GM21737 (cell line): ENCODE data around the gene JAZF1.

Experiments
- ATAC-seq: cut with Tn5 transposase; IDR thresholded peaks from one replicate; pipeline ENCODE4 v1.9.1; 2021; ENCODE audit warnings: mild to moderate bottlenecking, moderate library complexity; ENCODE audit not compliant: unreplicated experiment

JAZF1 gene

DNA sequence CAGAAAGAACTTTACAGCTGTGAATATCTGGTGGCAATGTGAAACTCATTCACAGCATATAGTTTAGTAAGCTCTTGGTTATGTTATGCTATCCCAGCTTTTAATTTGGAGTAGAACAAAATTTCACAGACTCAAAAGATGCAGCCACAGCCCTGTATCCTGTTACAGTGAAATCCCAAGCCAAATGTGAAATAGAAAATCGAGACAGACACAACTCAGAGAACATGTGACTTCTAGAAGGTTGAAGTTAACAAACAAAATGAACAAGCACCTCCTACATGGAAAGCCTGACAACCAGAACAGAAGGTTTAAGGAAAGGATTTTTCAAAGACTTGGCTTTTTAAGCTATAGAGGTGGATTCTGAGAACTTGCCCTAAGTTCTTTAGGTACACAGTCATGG is 39.6 kb downstream of the JAZF1 start:
- no peak for ATAC-seq

DNA sequence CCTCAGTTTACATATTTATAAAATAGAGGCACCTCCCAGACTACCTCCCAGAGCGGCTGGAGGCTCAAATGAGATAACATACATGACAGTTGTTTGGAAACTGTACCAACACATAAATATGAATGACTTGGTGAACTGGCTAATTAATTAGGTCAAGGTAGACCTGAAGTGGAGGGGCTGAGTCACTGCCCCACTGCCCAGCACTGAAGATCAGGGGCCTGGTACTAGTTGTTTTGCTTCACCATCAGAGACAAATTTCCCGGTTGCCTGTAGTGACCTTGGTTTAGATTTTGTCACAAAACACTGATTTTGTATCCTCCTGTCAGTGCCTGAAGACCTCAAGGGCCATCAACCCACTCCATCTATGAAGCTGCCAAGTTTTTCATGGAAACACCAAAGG is 41.8 kb downstream of the JAZF1 start:
- no peak for ATAC-seq

DNA sequence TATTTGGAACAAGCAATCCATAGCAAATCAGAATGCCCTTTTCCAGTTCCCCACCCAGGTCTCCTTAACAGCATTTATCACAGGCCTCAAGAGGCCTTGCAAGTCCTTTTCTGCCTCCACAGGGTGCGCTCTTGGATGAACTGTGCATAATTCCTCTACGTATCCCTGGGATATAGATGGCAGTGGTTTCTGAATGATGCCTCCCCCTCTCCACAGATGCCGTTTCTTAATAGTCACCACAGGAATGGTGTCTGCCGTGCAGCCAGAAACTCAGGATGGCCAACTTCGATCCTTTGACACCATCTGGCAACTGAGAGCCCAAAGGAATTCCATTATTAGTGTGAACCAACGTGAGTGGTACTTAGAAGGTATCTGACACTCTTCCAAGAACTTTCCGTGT is 43.1 kb downstream of the JAZF1 start:
- no peak for ATAC-seq

DNA sequence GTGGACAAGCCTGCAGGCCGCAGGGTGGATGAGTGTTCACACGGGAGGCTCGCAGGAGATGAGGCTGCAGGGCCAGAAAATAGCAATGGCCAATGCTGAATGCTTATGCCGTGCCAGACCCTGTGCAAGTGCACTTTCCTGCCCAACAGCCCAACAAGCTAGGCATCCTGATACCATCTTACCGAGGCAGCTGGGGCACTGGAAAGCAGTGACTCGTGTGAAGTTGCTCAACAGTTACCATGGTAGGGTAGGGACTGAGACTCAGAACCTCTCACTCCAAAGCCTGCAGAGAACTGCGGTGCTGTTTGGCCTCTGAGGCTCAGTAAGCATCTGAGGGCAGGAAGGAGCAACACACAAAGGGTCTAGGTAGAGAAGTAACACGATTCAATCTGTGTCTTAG is 43.7 kb downstream of the JAZF1 start:
- no peak for ATAC-seq

DNA sequence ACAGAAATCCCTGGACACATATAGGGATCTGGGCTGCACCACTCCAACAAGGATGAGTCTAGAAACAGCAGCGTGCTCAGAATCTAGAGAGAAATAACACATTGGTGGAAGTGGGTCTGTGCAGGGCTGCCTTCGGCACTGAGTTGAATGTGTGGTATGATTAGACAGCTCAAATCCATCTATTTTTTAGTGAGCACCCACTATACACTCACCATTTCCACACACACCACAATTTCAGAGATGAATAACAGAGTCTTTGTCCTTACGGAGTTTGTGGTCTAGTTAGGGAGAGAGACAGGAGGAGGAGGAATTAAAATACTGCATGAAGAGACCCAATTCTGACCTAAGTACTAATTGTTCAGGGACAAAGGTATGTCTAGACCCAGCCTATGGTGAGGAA is 44.2 kb downstream of the JAZF1 start:
- ATAC-seq: no peak

DNA sequence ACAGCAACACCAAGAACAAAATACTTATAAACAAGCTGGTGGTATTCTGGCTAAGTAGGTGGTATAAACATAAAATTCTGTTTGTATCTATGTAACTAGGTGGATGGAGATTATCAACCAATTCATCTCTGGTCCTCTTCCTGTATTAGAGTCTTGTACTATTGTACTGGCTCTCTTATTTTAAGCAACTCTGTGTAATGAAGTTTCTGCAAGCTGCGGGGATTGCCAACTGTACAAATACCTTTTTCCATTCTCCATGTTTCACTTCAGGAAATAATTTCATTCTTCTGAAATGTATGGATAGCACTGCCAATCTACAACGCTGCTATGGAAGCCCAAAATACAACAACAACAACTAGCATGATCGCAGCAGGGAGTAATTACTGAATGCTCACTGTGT is 44.8 kb downstream of the JAZF1 start:
- no peak for ATAC-seq

DNA sequence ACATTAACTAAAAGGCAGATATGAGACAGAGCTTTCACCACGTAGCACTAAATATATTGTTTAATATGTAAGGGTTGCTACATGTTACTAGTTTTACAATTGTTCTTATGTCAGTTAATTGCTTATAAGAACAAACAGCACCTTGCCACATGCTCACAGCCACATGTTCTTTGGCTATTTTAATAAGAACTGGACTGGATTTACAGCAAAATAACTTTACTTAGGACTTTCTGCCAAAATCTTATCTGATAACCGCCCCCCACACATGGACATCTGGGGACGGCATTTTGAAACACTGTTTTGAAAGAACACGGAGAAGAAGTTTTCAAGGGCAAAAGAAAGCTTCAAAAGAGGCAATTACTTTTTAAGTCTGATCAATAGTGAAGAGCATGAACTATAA is 45.3 kb downstream of the JAZF1 start:
- ATAC-seq: no peak

DNA sequence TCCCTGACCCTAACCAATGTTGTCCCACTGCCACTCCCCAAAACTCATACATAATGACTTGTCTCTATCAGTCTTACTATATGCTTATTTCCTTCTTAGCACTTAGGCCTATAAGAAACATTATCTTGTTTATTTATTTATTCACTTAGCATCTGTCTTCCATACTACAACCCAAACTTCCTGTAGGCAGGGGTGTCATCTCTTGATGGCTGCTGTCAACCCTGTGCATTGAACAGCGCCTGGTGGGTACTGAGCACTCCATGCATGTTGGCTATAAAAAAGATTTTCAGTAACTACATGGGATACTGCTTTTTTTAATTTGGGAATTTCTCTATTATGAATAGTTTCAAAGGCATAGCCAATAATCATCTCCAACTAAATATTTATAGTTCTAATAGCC is 46.7 kb downstream of the JAZF1 start:
- no peak for ATAC-seq

DNA sequence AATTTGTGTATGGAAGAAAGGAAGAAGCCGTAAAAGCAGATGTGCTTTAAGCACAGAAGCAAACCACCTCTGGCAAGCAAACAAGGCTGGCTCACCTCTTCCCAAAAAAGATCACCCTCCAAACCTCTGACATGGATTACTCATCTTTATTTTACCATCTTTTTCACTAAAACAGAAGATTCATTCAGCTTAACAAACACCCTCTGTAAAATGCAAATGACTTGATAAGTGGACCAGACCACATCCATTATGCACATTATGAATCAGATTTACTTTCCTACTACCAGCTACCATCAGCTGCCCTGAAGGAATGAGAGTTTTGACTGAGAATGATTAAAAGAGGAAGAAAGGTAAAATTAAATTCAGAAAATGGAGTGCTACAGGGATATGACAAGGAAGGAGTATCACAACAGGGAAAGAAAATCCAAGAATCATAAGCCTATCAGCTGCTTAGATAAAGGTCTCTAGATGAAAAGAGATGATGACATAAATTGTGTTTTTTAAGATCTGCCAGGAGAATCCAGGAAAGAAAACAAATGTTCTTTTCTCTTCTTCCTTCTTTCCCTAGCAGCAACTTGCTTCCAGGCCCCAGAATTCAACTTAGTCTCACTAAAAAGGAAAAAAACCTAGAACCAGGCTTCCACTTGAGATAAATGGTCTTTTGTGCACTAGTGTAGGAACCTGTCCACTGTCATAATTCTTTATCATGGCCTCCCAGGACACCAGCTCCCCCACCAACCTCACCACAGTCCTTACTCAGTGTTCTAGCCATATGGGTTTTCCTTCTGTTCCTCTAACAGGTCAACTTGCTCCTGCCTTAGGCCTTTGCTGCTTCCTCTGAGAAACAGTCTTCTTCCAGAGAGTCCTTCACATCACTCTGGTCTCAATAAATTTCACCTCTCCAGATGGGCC is 47.4 kb downstream of the JAZF1 start:
- ATAC-seq: no peak

DNA sequence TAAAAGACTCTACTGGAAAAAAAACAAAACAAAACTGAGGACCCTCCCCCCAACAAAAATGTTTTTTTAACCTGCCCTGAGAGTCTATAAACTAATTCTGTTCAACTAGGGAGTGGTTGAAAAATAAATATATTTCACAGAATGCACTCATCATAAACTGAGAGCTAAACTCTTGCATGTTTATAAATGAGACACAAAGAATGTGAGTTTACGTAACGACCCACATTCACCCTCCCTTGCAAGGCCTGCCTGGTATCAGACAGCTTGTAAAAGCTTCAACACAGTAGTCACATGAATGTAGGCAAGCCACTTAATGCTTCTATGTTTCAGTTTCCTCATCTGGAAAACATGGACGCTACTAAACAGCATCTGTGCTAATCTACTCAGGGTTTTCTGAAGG is 50.3 kb downstream of the JAZF1 start:
- ATAC-seq: no peak

DNA sequence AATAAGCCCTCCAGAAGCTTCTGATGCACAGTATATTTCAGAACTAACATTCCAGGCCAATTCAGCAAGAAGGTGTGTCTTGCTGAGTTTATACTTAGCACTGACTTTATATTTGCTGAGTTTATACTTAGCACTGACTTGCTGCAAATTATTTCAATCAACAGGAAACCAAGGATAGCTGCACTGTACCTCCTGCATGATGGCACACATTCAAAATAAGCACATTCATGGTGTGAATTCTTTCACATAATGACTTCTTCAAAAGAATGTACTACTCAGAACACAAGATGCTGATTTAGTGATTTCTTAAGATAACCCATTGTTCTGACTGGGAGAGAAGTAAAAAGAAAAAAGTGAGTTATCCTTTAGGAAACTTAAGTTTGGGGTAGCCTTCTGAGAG is 52.0 kb downstream of the JAZF1 start:
- ATAC-seq: no peak

DNA sequence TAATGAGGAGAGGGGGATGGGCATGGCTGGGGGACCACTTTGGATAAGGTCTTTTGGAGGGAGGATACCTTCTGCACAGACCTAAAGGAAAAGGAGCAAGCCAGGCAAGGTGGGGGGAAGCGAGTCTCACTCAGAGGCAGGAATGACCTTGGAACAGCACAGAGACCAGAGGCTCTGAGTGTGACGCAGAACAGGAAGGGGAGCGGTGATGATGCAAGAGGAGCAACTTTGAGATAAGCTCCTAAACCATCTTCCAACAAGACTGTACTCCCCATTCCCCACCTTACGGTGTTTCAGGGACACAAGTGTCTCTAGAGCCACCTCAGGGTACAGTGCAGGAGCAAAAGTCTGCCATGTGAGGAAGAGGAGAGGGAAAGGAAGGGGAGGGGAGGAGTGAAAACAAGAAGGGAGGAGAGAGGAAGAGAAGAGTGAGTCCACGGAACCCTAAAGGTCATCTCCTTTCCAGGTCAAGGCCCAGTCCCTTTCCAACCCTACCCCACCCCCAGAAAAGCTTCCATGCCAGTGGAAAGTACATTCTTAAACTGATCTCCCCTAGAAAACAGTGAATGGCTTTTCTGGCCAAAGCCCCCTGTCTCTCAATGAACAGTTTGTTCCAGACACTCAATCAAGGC is 54.1 kb downstream of the JAZF1 start:
- no peak for ATAC-seq

DNA sequence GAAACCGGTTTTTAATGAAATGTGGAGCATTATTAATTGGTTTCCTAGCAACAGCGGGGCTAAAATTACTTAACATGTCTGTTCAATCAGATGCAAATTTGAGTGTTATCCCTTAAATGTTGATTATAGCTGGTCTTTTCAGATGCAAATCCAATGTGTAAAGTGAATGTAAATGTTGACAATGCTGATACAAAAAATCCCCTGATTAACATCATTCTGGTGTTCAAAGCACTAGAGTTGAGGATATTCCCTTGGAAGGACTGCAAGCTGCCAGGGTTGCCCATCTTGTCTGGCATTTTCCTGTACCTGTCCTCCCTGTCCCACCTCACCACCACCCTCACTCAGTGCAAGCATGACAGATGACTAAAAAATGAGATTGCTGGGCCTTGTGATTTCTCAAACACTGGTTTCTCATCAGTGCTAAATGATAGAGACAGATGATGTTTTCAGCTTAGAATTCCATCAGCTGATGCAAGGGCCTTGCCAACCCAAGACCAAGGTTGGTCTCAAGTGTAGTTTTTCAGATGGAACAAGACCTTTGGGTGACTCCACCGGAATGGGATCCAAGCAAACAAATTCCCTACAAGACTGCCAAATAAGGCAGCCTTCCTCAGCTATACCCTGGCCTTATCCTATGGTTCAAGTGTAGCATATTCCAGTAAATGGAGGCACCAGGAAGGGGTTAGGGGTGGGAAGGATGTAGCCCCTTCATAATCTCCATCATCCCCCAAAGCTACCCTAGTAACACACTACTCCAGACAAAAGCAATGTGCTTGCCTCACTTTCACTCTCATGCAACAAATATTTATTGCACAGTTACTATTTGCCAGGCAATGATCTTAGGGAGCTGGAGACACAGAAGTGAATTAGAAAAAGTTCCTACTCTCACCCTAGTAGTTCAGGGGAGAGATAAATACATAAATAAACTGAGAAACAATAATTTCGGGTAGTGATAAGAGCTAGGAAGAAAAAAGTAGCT is 54.9 kb downstream of the JAZF1 start:
- no peak for ATAC-seq

DNA sequence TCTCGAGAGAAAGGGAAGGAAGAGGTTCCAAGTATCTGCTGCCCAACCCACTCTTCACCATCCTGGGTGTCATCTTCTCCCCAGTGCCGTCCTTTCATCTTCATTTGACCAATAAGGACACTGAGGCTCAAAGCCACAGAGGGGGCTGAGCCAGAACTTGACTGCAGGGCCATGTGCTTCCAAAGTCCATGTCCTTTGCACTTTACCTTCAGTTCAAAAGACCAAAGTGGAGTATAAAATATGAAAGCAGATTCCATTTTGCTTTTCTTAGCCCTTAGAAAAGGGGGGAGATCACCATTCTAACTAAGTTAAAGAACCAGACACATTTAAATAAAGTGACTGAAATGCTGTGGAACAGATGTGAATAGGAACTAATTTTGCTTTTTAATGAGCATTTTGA is 56.2 kb downstream of the JAZF1 start:
- ATAC-seq: no peak

DNA sequence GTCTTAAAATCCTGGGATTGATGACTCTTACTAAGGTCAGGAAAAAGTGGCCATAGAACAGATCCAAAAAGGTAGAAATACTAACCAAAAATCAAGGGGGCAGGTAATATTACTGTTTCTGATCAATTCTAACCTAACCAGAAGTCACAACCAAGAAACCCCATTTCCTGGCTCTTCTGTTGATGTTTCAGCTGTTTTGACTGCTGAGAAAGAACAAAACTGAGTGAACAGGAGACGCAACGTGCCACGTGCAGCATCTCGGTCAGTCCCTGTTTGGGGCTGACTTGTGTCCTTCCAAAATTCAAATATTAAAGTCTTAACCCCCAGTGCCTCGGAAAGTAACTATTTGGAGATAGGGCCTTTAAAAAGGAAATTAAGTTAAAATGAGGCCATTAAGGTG is 56.8 kb downstream of the JAZF1 start:
- ATAC-seq: no peak

DNA sequence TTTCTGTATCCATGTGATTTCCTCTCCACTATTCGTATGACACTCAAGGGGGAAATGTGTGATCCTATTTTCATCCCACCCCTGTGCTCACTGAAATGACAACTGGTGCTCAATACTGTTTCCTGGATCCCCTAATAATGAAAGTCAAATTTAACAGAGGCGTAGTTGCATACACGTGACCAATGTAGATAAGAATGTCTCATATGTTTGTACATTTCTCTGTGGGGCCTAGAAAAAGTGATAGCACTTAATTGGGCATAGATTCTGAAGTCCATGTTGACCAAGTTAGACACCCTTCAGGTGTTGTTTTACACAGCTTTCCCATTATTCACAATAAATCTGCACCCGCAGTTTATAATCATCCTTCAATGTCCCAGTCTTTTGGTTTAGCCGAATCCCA is 59.1 kb downstream of the JAZF1 start:
- ATAC-seq: no peak

DNA sequence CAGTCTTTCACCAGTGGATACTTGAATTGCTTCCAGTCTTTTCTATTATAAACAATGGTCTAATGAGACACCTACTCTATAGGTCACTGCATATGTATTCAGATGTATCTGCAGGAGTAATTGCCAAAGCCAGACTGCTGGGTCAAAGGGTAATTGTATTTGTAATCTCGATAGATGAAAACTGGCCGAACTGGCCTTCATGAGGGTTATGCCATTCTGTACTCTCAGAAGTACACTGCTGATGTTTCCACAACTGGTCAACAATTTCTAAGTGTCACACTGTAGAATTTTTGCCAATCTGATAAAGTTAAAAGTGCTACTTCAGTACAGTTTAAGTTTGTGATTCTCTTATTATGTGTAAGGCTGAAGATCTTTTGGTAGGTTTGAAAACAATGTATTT is 64.6 kb downstream of the JAZF1 start:
- ATAC-seq: no peak

DNA sequence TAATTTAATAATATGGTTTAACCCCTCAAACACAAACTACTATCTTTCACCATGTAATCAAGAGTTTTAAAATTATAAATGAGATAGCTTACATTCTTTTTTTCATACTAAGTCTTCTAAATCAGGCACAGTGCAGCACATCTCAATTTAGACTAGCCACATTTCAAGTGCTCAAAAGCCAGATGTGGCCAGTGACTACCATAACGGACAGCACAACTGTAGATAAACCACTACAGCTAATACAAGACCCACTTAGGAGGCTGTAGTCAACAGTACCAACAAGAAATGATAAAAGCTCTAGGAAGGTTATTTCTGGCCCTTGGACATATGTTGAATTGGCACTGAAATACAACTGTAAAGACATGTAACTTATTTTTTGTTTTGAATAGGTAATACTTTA is 65.3 kb downstream of the JAZF1 start:
- no peak for ATAC-seq

DNA sequence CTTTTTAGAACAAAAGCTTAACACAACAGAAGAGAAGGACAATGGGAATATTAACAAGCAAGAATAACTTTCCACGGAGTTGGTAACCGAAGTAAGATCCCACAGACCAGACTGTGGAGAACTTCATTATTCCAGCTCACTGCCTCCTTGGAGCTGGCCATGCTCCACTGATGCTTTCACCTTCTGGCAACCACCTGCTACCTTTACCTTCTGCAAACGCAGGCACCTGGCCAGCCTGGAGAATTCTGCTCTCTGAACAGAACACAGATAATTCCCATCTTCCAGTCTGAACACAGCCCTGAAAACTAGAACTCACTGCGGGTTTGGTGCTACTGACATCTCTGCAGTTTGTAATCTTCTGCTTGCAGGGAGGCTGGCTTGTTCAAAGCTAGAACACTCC is 66.5 kb downstream of the JAZF1 start:
- no peak for ATAC-seq

DNA sequence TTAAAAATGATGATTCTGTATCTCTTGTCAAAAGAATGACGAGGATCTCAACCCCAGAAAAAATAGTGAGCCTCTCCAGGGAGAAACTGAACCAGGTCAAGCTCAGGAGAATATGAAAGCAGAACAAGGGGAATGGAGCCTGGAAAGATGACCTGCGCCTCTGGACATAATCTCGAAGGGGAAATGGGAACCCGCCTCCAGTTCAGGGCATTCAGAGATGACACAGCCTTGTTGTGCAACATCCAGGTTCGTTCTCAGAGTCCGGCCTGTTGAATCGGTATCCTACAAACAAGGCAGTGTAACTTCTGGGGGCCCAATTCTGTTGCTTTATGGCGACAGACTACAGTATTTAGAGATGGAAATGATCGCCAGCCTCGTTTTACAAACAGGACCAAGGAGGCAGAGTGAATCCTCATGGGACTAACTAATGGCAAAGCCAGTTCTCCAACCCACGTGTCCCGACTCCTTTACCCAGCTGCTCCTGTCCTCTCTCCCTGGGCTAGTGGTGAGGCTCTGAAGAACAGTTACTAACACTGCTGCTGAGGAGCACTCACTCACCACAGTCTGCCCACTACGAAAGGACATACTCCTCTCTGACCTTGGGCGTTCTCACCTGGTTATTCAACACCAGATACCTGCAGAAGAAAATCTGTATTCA is 67.6 kb downstream of the JAZF1 start:
- no peak for ATAC-seq

DNA sequence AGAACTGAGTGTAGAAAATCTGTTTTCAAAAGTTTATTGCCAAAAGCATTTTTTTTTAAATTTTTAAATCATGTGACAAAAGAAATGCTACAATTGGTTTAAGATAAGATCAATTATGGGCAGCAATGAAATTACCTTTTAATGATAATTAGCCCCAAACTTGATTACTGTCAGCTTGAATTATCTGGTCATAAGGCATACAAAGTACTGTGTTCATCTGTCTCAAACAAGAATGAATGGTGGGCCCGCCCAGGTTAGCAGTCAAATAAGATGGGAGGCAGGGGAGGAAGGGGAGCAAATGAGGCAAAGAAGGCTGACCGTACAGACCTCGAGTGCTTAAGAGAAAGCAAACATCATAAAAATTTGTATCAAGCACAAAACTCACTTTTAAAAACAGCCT is 68.1 kb downstream of the JAZF1 start:
- ATAC-seq: no peak
